Measurements from ENCODE around the gene MYO1D.

The MYO1D gene

GRCh38 chr17:32520737-32521404 is 356.1 kb downstream of the MYO1D start:
- ChIA-PET CTCF (interaction anchor here (1.5 kb wide), 1 partner anchor 37 kb away, joined by 5 read pairs; no protein-coding TSS in a partner anchor), POLR2A (no interaction called here)
- TF ChIP-seq CTCF (IDR thresholded peaks at IDR 0.05; ENCODE audit: control extremely low read depth, extremely low read depth, low read depth, missing control alignments), result no peak
- DNase-seq (ENCODE audit: extremely low spot score), result no peak

- DNase-seq (ENCODE audit: extremely low spot score), result peak; percentile 51
- ChIA-PET CTCF (interaction anchor here (1.5 kb wide), 1 partner anchor 36 kb away, joined by 5 read pairs; no protein-coding TSS in a partner anchor), POLR2A (interaction anchor here (1.0 kb wide), 1 partner anchor 30 kb away, joined by 3 read pairs; no protein-coding TSS in a partner anchor)
- TF ChIP-seq CTCF (IDR thresholded peaks at IDR 0.05; ENCODE audit: control extremely low read depth, extremely low read depth, low read depth, missing control alignments), result no peak
Observed at GRCh38 chr17:32520104-32520701, 356.7 kb downstream of the MYO1D start.

- ChIA-PET CTCF (interaction anchor here (1.5 kb wide), 1 partner anchor 36 kb away, joined by 5 read pairs; no protein-coding TSS in a partner anchor), POLR2A (interaction anchor here (0.7 to 1.0 kb wide), 2 partner anchors 30 to 84 kb away, joined by 3 to 4 read pairs; no protein-coding TSS in a partner anchor)
- DNase-seq (ENCODE audit: extremely low spot score), result peak; percentile 67
- TF ChIP-seq CTCF (IDR thresholded peaks at IDR 0.05; ENCODE audit: control extremely low read depth, extremely low read depth, low read depth, missing control alignments), result no peak
Observed at GRCh38 chr17:32519228-32520103, 357.5 kb downstream of the MYO1D start.

- ChIA-PET CTCF (interaction anchor here (1.8 to 2.1 kb wide), 3 partner anchors 35 to 359 kb away, joined by 6 to 7 read pairs (median 7); partner anchors contain the start of gene MYO1D), POLR2A (no interaction called here)
- no peak for TF ChIP-seq CTCF (IDR thresholded peaks at IDR 0.05; ENCODE audit: control extremely low read depth, extremely low read depth, low read depth, missing control alignments)
- DNase-seq (ENCODE audit: extremely low spot score), result no peak
Observed at GRCh38 chr17:32518646-32519227, 358.2 kb downstream of the MYO1D start.

GRCh38 chr17:32517982-32518381 is 358.9 kb downstream of the MYO1D start:
- POLR2A ChIA-PET, result interaction anchor here (1.3 to 1.5 kb wide), 4 partner anchors 14 to 51 kb away, joined by 4 to 6 read pairs (median 6); partner anchors contain the start of gene CDK5R1

More at GRCh38 chr17:32517982-32518381, 358.9 kb downstream of the MYO1D start:
- CTCF ChIA-PET, result interaction anchor here (1.1 to 2.1 kb wide), 9 partner anchors 8 to 360 kb away, joined by 3 to 13 read pairs (median 5); partner anchors contain the start of gene MYO1D
- no peak for DNase-seq (ENCODE audit: extremely low spot score)
- no peak for TF ChIP-seq CTCF (IDR thresholded peaks at IDR 0.05; ENCODE audit: control extremely low read depth, extremely low read depth, low read depth, missing control alignments)
